GM12874 (cell line): ENCODE data around the gene DMAC2.

Experiments
- CTCF ChIP-seq: IDR thresholded peaks from 2 replicates; pipeline ENCODE4 v1.5.1; 2011; ENCODE audit warnings: low read depth, mild to moderate bottlenecking, control low read depth, low read length, moderate library complexity; ENCODE audit not compliant: insufficient read depth

DMAC2 gene

DNA sequence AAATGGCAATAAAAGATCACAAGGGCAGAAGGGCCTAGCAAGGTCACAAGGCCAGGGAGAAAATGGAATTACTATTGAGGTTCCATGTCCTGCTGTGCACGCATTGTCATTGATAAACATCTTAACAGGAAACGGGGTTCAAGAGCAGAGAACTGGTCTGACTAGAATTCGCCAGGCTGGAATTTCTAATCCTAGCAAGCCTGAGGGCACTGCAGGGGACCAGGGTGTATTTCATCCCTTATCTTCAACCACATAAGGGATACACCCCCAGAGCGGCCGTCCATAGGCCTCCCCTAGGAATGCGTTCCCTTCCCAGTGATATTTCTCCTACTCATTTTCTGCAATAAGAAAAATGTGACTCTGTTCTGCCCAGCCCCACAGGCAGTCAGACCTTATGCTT, 22.8 kb upstream of the DMAC2 start:
- TF ChIP-seq CTCF: no peak

GRCh38 chr19:41457241-41457640, 17.5 kb upstream of the DMAC2 start:
- no peak for TF ChIP-seq CTCF

DNA sequence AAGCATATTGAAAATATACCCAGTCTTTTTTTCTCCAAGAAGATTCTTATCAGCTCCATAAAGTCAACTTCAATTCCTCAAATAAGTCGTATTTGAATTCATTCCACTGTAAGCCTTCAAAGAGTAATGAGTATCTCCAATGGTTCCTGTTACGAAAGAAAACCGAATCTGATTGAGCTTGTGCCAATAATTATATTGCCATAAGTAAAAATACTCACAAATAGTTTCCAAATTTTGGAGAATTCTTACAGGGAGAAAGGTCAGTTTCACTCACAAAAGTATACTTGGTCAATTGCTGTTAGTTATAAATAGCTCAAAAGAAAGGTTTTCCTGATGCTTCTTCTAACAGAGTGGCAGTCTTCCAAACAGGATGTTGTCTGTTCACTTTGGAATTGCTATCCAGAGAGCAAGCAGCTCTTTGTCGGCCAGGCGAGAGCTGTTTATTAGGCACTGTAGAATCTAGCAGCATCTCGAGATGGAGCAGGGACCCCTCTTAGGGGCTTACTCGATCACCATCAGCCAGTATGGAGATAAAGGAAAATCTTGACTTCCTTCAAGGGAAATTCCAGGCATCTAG, 16.7 kb upstream of the DMAC2 start:
- no peak for TF ChIP-seq CTCF

DNA sequence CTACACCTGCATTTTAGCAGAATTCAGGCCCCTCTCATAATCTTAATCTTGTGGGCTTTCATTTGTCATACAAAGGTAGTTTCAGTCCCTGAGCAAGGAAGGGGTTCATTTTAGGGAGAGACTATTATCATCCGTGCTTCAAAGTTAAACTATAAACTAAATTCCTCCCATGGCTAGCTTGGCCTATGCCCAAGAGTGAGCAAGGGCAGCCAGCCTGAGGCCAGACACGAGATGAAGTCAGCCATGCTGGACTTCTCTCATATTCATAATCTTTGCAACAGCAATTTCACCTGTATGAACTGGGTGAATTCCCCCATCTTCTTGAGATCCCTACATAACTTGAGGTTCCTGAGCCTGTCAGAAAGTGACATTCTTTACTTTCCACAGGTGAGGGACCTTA, 16.2 kb upstream of the DMAC2 start:
- no peak for TF ChIP-seq CTCF

GRCh38 chr19:41452584-41453275, 13.0 kb upstream of the DMAC2 start:
- no peak for TF ChIP-seq CTCF

DNA sequence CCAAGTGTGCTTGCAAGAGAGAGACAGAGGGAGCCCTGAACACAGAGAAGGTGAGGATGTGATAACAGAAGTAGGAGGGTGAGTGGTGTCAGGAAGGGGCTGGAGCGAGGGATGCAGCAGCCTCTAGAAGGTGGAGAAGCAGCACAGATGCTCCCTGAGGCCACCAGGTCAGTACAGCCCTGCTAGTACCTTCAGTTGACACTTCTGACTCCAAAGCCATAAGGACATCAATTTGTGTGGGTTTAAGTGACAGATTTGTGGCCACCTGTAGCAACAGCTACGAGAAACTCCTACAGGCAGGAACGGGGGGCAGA, 10.1 kb upstream of the DMAC2 start:
- no peak for TF ChIP-seq CTCF

DNA sequence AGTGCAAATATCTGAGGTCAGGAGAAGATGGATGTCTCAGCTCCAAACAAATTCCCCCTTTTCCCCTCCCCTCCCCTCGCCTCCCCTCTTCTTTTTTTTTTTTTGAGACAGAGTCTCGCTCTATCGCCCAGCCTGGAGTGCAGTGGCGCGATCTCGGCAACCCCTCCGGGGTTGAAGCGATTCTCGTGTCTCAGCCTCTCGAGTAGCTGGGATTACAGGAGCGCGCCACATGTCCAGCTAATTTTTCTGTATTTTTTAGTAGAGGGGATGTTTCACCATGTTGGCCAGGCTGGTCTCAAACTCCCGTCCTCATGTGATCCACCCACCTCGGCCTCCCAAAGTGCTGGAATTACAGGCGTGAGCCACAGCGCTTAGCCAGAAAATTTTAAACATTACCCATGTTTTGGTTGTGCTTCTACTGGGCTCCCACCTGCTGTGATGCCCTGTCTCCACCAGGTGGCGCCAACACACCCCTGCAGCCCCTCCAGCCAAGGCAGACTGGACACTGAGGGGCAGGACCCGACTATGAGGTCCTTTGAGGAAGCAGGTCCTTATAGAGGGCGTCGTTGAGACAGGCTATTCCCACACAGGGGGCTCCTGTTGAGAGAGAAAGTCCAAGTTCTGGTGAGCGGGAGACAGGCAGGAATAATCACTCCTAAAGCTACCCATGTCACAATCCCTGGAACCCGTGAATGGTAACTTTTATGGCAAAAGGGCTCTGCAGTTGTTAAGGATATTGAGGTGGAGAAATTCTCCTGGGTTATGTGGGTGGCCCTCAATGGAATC, 9.6 kb upstream of the DMAC2 start:
- peak; percentile 91 for TF ChIP-seq CTCF
